ENCODE data around the gene RRAS. TPM values are rescaled to one million over a fixed set of nuclear protein-coding genes. Genes with fewer than 3 reads are reported as not detected.
A peak's percentile ranks its signal among the peaks of the same experiment; 100 is the strongest.

RRAS gene
- total RNA-seq, 1 experiment from 2014 or later = 55.9 TPM

DNA sequence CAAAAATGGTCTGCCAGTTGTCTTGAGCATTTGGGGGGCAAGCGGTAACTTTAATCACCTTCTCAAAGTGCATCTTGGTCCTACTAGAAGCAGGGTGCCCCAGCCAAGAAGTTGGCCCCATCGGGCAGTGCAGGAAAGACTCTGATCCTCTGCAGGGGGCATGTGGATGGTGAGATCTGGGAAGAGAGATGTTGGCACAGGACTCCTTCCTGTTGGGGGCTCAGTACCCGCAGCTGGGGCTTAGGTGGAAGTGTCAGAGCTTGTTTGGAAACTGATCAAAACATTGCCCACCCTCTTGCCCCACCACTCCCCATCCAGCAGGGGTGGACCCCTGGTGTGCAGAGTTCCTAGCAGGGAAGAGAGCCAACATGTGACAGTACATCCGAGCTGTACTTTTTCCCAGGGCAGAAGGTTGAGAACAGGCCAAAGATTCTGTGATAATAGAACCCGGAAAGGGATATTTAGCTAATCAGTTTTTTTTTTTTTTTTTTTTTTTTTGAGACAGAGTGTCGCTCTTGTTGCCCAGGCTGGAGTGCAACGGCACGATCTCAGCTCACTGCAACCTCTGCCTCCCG, 8.8 kb downstream of the RRAS start:
- Histone ChIP-seq H4K20me1 (ENCODE audit: insufficient read depth) (no peaks in the 10 kb centered on the region), H3K9me2 (ENCODE audit: insufficient read depth) (no peaks in the 10 kb centered on the region), H3K4me2 (ENCODE audit: low read length) (no peak overlapping the region), H3K27me3 (ENCODE audit: insufficient read depth, low read length) (no peaks in the 10 kb centered on the region), H3K79me2 (ENCODE audit: insufficient read depth, low read length) (no peaks in the 10 kb centered on the region), H3K27ac (ENCODE audit: low read depth, low read length) (no peak overlapping the region), H3K4me1 (ENCODE audit: control insufficient read depth in 1 of 2, insufficient read depth in 2 of 2, low read length in 2 of 2) (peaks cover 3 to 12% of the 10 kb centered on the region in 2 experiments; a peak in 2 of 4 replicates), H3K9ac (ENCODE audit: low read length) (no peak overlapping the region), H3K4me3 (replicated peaks in 1 of 2; ENCODE audit: low read depth in 1 of 2, low read length in 2 of 2) (no peak overlapping the region), H3K36me3 (ENCODE audit: control insufficient read depth in 1 of 2, insufficient read depth in 2 of 2, low read length in 2 of 2) (peaks cover 0 to 2% of the 10 kb centered on the region in 2 experiments; a peak in 1 of 4 replicates), H2AFZ (ENCODE audit: low read depth, low read length, poor library complexity, severe bottlenecking) (no peak overlapping the region), H3K9me3 (ENCODE audit: control insufficient read depth in 1 of 2, insufficient read depth in 1 of 2, low read depth in 1 of 2, low read length in 2 of 2) (no peaks in the 10 kb centered on the region)
- intact Hi-C loops (cut with micrococcal nuclease) = no loop called here
- TSS peak; percentile 40 for BruUV-seq (replicated peaks)
- ChIA-PET RAD21 (ENCODE audit: low non-redundant PET in 1 of 2, low total read pairs in 2 of 2, uncharacterized antibody in 2 of 2, unreplicated experiment in 2 of 2) (no interaction called here), POLR2A (interaction anchor here (2.9 kb wide), 1 partner anchor 9 kb away, joined by 13 read pairs; the partner anchor contains the start of gene RRAS), CTCF (interaction anchor here (1.1 kb wide), 1 partner anchor 20 kb away, joined by 3 read pairs; no protein-coding TSS in a partner anchor)
- DNase-seq (ENCODE audit: low read depth, low spot score) (no peak), ATAC-seq (0 out of 2 replicates have a peak, but pooled peaks have one; percentile 15)
- TF ChIP-seq, protein P1, sequence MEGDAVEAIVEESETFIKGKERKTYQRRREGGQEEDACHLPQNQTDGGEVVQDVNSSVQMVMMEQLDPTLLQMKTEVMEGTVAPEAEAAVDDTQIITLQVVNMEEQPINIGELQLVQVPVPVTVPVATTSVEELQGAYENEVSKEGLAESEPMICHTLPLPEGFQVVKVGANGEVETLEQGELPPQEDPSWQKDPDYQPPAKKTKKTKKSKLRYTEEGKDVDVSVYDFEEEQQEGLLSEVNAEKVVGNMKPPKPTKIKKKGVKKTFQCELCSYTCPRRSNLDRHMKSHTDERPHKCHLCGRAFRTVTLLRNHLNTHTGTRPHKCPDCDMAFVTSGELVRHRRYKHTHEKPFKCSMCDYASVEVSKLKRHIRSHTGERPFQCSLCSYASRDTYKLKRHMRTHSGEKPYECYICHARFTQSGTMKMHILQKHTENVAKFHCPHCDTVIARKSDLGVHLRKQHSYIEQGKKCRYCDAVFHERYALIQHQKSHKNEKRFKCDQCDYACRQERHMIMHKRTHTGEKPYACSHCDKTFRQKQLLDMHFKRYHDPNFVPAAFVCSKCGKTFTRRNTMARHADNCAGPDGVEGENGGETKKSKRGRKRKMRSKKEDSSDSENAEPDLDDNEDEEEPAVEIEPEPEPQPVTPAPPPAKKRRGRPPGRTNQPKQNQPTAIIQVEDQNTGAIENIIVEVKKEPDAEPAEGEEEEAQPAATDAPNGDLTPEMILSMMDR (IDR thresholded peaks at IDR 0.05 in 2 of 3, conservative IDR thresholded peaks at IDR 0.05 in 1 of 3; ENCODE audit: borderline replicate concordance in 1 of 3, insufficient read depth in 1 of 3, low read depth in 2 of 3, low read length in 2 of 3) = no peak
- TF ChIP-seq ELF1 (IDR thresholded peaks at IDR 0.05; ENCODE audit: borderline replicate concordance, low read depth) = no peak
- TF ChIP-seq FOSL1 (IDR thresholded peaks at IDR 0.05; ENCODE audit: low read depth) = no peak

DNA sequence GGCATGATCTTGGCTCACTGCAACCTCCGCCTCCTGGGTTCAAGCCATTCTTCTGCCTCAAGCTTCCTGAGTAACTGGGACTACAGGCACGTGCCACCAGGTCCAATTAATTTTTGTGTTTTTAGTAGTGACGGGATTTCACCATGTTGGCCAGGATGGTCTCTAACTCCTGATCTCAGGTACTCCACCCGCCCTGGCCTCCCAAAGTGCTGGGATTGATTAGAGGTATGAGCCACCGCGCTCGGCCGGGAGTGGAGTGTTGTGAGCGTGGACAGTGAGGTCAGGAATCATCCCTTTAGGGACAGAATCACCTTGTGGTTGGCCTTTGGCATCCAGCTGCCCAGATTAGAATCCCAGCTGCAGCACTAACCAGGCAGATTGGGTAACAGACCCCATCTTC, 10.3 kb downstream of the RRAS start:
- CTCF ChIA-PET = no interaction called here
- Histone ChIP-seq H4K20me1 (ENCODE audit: insufficient read depth) (no peaks in the 10 kb centered on the region), H3K9me2 (ENCODE audit: insufficient read depth) (no peaks in the 10 kb centered on the region), H3K9ac (ENCODE audit: low read length) (no peak overlapping the region), H3K27me3 (ENCODE audit: insufficient read depth, low read length) (no peaks in the 10 kb centered on the region), H3K4me1 (ENCODE audit: control insufficient read depth in 1 of 2, insufficient read depth in 2 of 2, low read length in 2 of 2) (peaks cover 3 to 8% of the 10 kb centered on the region in 2 experiments; a peak in 2 of 4 replicates), H2AFZ (ENCODE audit: low read depth, low read length, poor library complexity, severe bottlenecking) (no peak overlapping the region), H3K36me3 (ENCODE audit: control insufficient read depth in 1 of 2, insufficient read depth in 2 of 2, low read length in 2 of 2) (peaks cover 0 to 2% of the 10 kb centered on the region in 2 experiments; a peak in 1 of 4 replicates), H3K4me2 (ENCODE audit: low read length) (no peak overlapping the region), H3K9me3 (ENCODE audit: control insufficient read depth in 1 of 2, insufficient read depth in 1 of 2, low read depth in 1 of 2, low read length in 2 of 2) (no peaks in the 10 kb centered on the region), H3K4me3 (replicated peaks in 1 of 2; ENCODE audit: low read depth in 1 of 2, low read length in 2 of 2) (no peak overlapping the region), H3K79me2 (ENCODE audit: insufficient read depth, low read length) (no peaks in the 10 kb centered on the region), H3K27ac (ENCODE audit: low read depth, low read length) (no peak overlapping the region)
- intact Hi-C loops (cut with micrococcal nuclease) = no loop called here
- DNase-seq (ENCODE audit: low read depth, low spot score) = no peak
- ATAC-seq = no peak
- no TSS peak for BruUV-seq (replicated peaks)
- RAD21 ChIA-PET (ENCODE audit: low non-redundant PET in 1 of 2, low total read pairs in 2 of 2, uncharacterized antibody in 2 of 2, unreplicated experiment in 2 of 2) = no interaction called here
- POLR2A ChIA-PET = interaction anchor here (2.9 kb wide), 1 partner anchor 11 kb away, joined by 13 read pairs; the partner anchor contains the start of gene RRAS
- TF ChIP-seq, protein P2, sequence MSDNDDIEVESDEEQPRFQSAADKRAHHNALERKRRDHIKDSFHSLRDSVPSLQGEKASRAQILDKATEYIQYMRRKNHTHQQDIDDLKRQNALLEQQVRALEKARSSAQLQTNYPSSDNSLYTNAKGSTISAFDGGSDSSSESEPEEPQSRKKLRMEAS (IDR thresholded peaks at IDR 0.05) = no peak
- TF ChIP-seq POLR2A (IDR thresholded peaks at IDR 0.05; ENCODE audit: borderline replicate concordance, extremely low read depth, insufficient read depth, insufficient read length) (no peak), POLR2AphosphoS5 (IDR thresholded peaks at IDR 0.05; ENCODE audit: low read depth, low read length) (no peak), YY1 (IDR thresholded peaks at IDR 0.05; ENCODE audit: extremely low read depth, insufficient replicate concordance, low read depth, low read length) (no peak), TCF7L2 (IDR thresholded peaks at IDR 0.05; ENCODE audit: borderline replicate concordance, extremely low read depth, insufficient read depth, insufficient read length) (no peak), JUND (IDR thresholded peaks at IDR 0.05) (no peak), ZNF274 (IDR thresholded peaks at IDR 0.05; ENCODE audit: low read depth, low read length) (no peak), EZH2 (IDR thresholded peaks at IDR 0.05) (no peak), SIN3A (IDR thresholded peaks at IDR 0.05; ENCODE audit: low read depth) (no peak)
- TF ChIP-seq, protein P3, sequence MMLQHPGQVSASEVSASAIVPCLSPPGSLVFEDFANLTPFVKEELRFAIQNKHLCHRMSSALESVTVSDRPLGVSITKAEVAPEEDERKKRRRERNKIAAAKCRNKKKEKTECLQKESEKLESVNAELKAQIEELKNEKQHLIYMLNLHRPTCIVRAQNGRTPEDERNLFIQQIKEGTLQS (IDR thresholded peaks at IDR 0.05) = no peak
- TF ChIP-seq, protein P4, sequence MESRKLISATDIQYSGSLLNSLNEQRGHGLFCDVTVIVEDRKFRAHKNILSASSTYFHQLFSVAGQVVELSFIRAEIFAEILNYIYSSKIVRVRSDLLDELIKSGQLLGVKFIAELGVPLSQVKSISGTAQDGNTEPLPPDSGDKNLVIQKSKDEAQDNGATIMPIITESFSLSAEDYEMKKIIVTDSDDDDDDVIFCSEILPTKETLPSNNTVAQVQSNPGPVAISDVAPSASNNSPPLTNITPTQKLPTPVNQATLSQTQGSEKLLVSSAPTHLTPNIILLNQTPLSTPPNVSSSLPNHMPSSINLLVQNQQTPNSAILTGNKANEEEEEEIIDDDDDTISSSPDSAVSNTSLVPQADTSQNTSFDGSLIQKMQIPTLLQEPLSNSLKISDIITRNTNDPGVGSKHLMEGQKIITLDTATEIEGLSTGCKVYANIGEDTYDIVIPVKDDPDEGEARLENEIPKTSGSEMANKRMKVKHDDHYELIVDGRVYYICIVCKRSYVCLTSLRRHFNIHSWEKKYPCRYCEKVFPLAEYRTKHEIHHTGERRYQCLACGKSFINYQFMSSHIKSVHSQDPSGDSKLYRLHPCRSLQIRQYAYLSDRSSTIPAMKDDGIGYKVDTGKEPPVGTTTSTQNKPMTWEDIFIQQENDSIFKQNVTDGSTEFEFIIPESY (IDR thresholded peaks at IDR 0.05; ENCODE audit: extremely low read depth, insufficient replicate concordance, low read length) = no peak

All from HCT116 (cell line).